ENCODE results near the gene TUBA1C. TPM values are rescaled to one million over a fixed set of nuclear protein-coding genes. Genes with fewer than 3 reads are reported as not detected.
"Not testable (repeated sequence)": the region's sequence is repeated elsewhere in the genome, so short reads cannot be mapped to it uniquely, and the experiment has no call there.

Gene TUBA1C
- total RNA-seq, 4 donors from 2014 or later = 67.8 to 649 (median 241) TPM

GRCh38 chr12:49277466-49277865 lies 12.6 kb downstream of the TUBA1C start:
- DNase-seq (ENCODE audit: low spot score) = no peak
- no peak for TF ChIP-seq CTCF (IDR thresholded peaks at IDR 0.05)
- ATAC-seq (ENCODE audit: low FRiP score) = no peak

GRCh38 chr12:49279706-49280159 lies 14.9 kb downstream of the TUBA1C start:
- DNase-seq (ENCODE audit: low spot score) = no peak
- ATAC-seq (ENCODE audit: low FRiP score) = no peak
- no peak for TF ChIP-seq CTCF (IDR thresholded peaks at IDR 0.05)

- not testable (repeated sequence) for ATAC-seq (ENCODE audit: low FRiP score); DNase-seq (ENCODE audit: low spot score)
Observed at GRCh38 chr12:49280545-49280944, 15.7 kb downstream of the TUBA1C start.

DNA sequence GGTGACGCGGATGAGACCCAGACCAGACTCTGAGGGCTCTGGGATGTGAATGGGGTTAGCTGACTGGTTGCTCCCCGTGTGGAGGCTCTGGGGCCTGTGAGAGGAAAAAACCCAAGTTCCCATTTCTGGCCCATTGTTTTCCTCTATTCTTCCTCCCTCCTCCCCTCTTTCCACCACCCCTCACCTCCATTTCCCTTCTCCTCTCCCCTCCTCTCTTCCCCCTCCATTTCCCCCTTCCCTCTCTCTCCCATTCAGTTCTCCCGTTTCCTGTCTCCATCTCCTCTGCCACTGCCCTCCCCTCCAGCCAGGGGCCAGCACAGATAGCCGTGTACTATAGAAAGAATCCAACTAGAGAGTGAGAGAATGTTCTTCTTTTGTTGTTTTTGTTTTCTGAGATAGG lies 17.4 kb downstream of the TUBA1C start:
- ATAC-seq (ENCODE audit: low FRiP score) (no peak), DNase-seq (ENCODE audit: low spot score) (no peak)
- TF ChIP-seq CTCF (IDR thresholded peaks at IDR 0.05) = no peak

DNA sequence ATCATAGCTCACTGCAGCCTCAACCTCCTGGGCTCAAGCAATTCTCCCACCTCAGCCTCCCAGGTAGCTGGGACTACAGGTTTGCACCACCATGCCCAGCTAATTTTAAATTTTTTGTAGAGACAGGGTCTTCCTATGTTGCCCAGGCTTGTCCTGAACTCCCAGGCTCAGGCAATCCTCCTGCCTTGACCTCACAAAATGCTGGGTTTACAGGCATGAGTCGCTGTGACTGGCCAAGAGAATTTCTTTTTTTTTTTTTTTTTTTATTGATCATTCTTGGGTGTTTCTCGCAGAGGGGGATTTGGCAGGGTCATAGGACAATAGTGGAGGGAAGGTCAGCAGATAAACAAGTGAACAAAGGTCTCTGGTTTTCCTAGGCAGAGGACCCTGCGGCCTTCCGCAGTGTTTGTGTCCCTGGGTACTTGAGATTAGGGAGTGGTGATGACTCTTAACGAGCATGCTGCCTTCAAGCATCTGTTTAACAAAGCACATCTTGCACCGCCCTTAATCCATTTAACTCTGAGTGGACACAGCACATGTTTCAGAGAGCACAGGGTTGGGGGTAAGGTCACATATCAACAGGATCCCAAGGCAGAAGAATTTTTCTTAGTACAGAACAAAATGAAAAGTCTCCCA lies 18.0 kb downstream of the TUBA1C start:
- not testable (repeated sequence) for DNase-seq (ENCODE audit: low spot score); ATAC-seq (ENCODE audit: low FRiP score)

DNA sequence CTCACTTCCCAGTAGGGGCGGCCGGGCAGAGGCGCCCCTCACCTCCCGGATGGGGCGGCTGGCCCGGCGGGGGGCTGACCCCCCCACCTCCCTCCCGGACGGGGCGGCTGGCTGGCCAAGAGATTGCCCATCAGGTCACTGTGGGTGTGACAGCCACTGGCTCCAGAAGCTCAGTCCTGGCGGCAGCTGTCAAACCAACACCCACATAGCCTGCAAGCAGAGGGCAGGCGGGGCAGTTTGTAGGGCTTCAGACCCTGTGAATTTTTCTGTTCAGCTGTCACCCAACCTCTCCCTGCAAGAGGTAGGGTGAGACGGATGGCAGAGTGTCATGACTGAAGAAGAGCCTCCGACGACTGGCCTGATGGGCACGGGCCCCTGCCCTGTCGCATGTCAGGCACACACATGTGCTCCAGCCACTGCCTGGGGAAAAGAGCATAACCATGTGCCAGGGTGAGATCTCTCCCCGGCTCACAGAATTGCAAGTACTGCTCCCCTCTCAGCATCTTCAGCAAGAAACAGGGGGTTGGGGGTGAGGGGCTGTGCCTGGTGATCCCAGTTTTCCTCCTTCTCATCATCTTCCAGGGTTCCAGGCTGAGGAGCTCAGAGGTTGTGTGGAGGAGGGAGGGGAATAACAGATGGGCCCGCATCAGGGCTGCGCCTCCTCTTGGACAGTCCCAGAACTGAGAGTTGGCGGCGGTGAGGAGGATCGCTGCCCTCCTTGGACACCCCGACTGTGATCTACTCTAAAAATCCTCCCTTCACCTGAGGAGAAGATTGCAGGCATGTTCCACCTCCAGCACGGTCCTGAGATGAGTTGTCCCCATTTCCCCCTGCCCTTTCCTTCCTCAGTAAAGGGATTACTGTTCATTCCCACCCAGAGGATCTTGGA lies 18.9 kb downstream of the TUBA1C start:
- DNase-seq (ENCODE audit: low spot score) (no peak), ATAC-seq (ENCODE audit: low FRiP score) (no peak)
- TF ChIP-seq CTCF (IDR thresholded peaks at IDR 0.05) = no peak

GRCh38 chr12:49284672-49285071 lies 19.8 kb downstream of the TUBA1C start:
- no peak for TF ChIP-seq CTCF (IDR thresholded peaks at IDR 0.05)
- no peak for DNase-seq (ENCODE audit: low spot score)
- ATAC-seq (ENCODE audit: low FRiP score) = no peak

DNA sequence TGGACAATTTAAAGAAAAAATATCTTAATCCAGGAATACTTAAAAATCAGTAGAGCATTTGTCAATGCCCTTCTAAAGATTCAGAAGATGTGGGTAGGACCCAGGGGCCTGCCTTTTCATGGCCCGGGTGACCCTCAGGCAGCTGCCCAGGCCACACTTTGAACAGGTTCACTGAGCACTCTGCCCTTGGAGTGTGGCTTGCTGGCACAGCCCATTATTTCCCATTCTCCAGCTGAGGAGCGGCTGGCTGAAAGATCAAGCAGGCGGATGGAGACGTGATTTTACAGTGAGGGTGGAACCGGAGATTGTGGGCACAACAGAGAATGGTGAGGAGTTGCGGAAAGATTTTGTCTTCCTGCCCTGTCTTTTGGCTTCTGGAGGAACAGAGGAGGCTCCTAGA lies 23.0 kb downstream of the TUBA1C start:
- TF ChIP-seq CTCF (IDR thresholded peaks at IDR 0.05) = no peak
- no peak for DNase-seq (ENCODE audit: low spot score)
- ATAC-seq (ENCODE audit: low FRiP score) = no peak
